Activated T-cell treated with anti-CD3 and anti-CD28 coated beads, Interleukin-2, amount 50 U/mL, for 72 hours (primary cell): Measurements from ENCODE around the gene FIG4. TPM values are rescaled to one million over a fixed set of nuclear protein-coding genes. Genes with fewer than 3 reads are reported as not detected.
"Not testable (repeated sequence)": the region's sequence is repeated elsewhere in the genome, so short reads cannot be mapped to it uniquely, and the experiment has no call there.

Source experiments
- ATAC-seq, 2 donors: fragments of 150-1000 bp; cut with Tn5 transposase; replicated peaks in 1 of 2; 2 replicates each; pipeline ENCODE4 v1.10.0; 2021; ENCODE audit warnings: moderate library complexity in 2 of 2, mild to moderate bottlenecking in 1 of 2
- DNase-seq, 2 donors: peaks; one replicate each; pipeline ENCODE4 v3.0.0; 2021 to 2022; ENCODE audit warnings: mixed read lengths in 1 of 2
- H3K27ac Mint-ChIP-seq: one replicate; pipeline ENCODE4 v1.8.0; 2022; ENCODE audit warnings: mild to moderate bottlenecking, moderate library complexity, mixed read lengths
- H3K27me3 Mint-ChIP-seq: one replicate; pipeline ENCODE4 v1.8.0; 2022; ENCODE audit warnings: low read depth, mixed read lengths
- H3K36me3 Mint-ChIP-seq, 2 donors: one replicate each; pipeline ENCODE4 v1.8.0; 2022; ENCODE audit warnings: mixed read lengths in 2 of 2, mild to moderate bottlenecking in 1 of 2; ENCODE audit not compliant: insufficient read depth in 2 of 2
- H3K4me1 Mint-ChIP-seq: one replicate; pipeline ENCODE4 v1.8.0; 2022; ENCODE audit warnings: low read depth, mixed read lengths
- H3K4me3 Mint-ChIP-seq, 2 donors: one replicate each; pipeline ENCODE4 v1.8.0; 2022; ENCODE audit warnings: mild to moderate bottlenecking in 2 of 2, mixed read lengths in 2 of 2, moderate library complexity in 2 of 2
- H3K9me3 Mint-ChIP-seq, 2 donors: one replicate each; pipeline ENCODE4 v1.8.0; 2022; ENCODE audit warnings: mixed read lengths in 2 of 2
- total RNA-seq, 2 donors: library from RNA; stranded (reverse); gene quantifications; one replicate each; pipeline ENCODE4 v1.2.3, GENCODE V29; 2022

The FIG4 gene
- total RNA-seq, 2 donors from 2014 or later = 15.0 to 21.0 TPM

DNA sequence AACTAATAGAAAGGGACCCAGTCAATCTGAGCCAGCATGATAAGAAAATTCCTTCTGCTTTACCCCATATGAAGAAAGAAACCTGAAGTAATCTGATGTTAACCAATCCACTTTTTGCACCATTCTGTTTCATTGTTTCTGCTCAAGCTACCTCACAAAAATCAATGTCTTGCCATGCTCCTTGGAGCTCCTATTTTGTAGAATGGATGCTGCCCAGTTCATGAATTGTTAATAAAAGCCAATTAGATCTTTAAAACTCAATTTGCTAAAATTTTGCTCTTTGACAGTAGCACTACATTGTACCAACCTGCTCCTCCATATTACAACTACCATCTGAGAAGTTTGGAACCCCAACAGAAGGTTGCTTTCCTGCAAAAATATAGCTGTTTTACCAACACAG lies 170.8 kb downstream of the FIG4 start:
- Mint-ChIP-seq H3K27me3 (peaks cover 7% of the 10 kb centered on the region), H3K4me1 (no peaks in the 10 kb centered on the region), H3K4me3 (no peak overlapping the region), H3K27ac (no peak overlapping the region), H3K9me3 (no peaks in the 10 kb centered on the region), H3K36me3 (no peaks in the 10 kb centered on the region)
- DNase-seq = no peak
- ATAC-seq = no peak

GRCh38 chr6:109864050-109864449 lies 173.0 kb downstream of the FIG4 start:
- H3K27me3 Mint-ChIP-seq = peaks cover 7% of the 10 kb centered on the region
- ATAC-seq = no peak
- H3K27ac Mint-ChIP-seq = no peak overlapping the region
- H3K4me3 Mint-ChIP-seq = no peak overlapping the region
- H3K36me3 Mint-ChIP-seq = no peaks in the 10 kb centered on the region
- H3K9me3 Mint-ChIP-seq = no peaks in the 10 kb centered on the region
- DNase-seq = no peak
- no peaks in the 10 kb centered on the region for H3K4me1 Mint-ChIP-seq

- DNase-seq = no peak
- H3K9me3 Mint-ChIP-seq = no peaks in the 10 kb centered on the region
- H3K4me3 Mint-ChIP-seq = no peak overlapping the region
- H3K4me1 Mint-ChIP-seq = no peaks in the 10 kb centered on the region
- ATAC-seq = no peak
- no peaks in the 10 kb centered on the region for H3K27me3 Mint-ChIP-seq
- no peaks in the 10 kb centered on the region for H3K36me3 Mint-ChIP-seq
- H3K27ac Mint-ChIP-seq = no peak overlapping the region
Measured at GRCh38 chr6:109865968-109866367, 174.9 kb downstream of the FIG4 start.

- no peaks in the 10 kb centered on the region for H3K27me3 Mint-ChIP-seq
- no peak for DNase-seq
- no peak for ATAC-seq
- H3K36me3 Mint-ChIP-seq = no peaks in the 10 kb centered on the region
- H3K9me3 Mint-ChIP-seq = no peaks in the 10 kb centered on the region
- no peak overlapping the region for H3K4me3 Mint-ChIP-seq
- H3K27ac Mint-ChIP-seq = no peak overlapping the region
- no peaks in the 10 kb centered on the region for H3K4me1 Mint-ChIP-seq
Measured at GRCh38 chr6:109867009-109867969, 176.2 kb downstream of the FIG4 start.

- ATAC-seq (no peak), DNase-seq (no peak)
- no peaks in the 10 kb centered on the region for H3K36me3 Mint-ChIP-seq
- no peaks in the 10 kb centered on the region for H3K4me1 Mint-ChIP-seq
- H3K27ac Mint-ChIP-seq = no peak overlapping the region
- no peaks in the 10 kb centered on the region for H3K9me3 Mint-ChIP-seq
- H3K4me3 Mint-ChIP-seq = no peak overlapping the region
- H3K27me3 Mint-ChIP-seq = no peaks in the 10 kb centered on the region
Measured at GRCh38 chr6:109867970-109868358, 176.9 kb downstream of the FIG4 start.

DNA sequence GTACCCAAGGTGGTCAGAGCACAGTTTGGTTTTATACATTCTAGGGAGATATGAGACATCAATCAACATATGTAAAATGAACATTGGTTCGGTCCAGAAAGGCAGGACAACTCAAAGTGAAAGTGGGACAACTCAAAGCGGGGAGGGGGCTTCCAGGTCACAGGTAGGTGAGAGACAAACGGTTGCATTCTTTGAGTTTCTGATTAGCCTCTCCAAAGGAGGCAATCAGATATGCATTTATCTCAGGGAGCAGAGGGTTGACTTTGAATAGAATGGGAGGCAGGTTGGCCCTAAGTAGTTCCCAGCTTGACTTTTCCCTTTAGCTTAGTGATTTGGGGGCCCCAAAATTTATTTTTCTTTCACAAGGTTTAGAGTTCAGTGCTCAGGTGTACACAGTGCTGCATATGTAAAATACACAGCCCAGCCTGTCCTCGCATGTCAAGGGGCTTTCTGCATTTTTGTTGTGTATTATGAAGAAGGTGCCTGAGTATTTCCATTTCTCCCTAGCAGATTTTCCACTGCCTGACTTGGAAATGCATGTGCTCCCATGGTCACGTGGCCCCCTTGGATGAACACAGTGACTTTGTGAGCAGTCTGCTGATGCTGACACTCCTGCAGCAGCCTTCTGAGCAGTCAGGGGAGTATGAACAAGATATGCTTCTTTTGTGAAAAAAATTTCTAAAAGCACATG lies 178.4 kb downstream of the FIG4 start:
- not testable (repeated sequence) for ATAC-seq, H3K4me1 Mint-ChIP-seq, H3K27ac Mint-ChIP-seq, H3K4me3 Mint-ChIP-seq, H3K36me3 Mint-ChIP-seq, H3K27me3 Mint-ChIP-seq, DNase-seq, H3K9me3 Mint-ChIP-seq

- no peak for DNase-seq
- Mint-ChIP-seq H3K27ac (no peak overlapping the region), H3K27me3 (no peaks in the 10 kb centered on the region), H3K36me3 (no peaks in the 10 kb centered on the region), H3K9me3 (no peaks in the 10 kb centered on the region), H3K4me1 (no peaks in the 10 kb centered on the region), H3K4me3 (no peak overlapping the region)
- no peak for ATAC-seq
Measured at GRCh38 chr6:109870089-109870410, 179.0 kb downstream of the FIG4 start.

DNA sequence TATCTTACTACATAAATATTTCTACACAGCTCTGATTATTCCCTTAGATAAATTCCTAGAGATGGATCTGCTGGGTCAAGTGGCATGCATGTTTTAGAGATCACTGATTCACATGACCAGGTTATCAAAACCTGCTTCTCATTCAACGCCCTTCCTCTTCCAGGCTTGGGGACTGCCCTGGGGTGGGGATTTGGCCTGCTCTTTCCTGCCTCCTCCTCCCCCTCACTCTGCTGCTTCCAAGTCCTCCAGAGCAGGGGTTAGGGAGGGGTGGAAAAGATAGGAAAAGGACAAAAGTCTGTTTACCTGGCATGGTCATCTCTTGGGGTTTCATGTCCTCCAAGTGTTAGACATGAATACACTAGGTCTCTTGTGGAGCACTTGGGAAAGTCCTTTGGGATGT lies 181.5 kb downstream of the FIG4 start:
- H3K4me1 Mint-ChIP-seq = peaks cover 8% of the 10 kb centered on the region
- ATAC-seq (no peak), DNase-seq (no peak)
- no peaks in the 10 kb centered on the region for H3K36me3 Mint-ChIP-seq
- H3K4me3 Mint-ChIP-seq = no peak overlapping the region
- peaks cover 11% of the 10 kb centered on the region for H3K27me3 Mint-ChIP-seq
- no peaks in the 10 kb centered on the region for H3K9me3 Mint-ChIP-seq
- H3K27ac Mint-ChIP-seq = no peak overlapping the region

GRCh38 chr6:109872968-109873545 lies 182.0 kb downstream of the FIG4 start:
- ATAC-seq = no peak

GRCh38 chr6:109874086-109874485 lies 183.0 kb downstream of the FIG4 start:
- Mint-ChIP-seq H3K4me3 (no peak overlapping the region), H3K4me1 (peaks cover 8% of the 10 kb centered on the region), H3K27ac (no peak overlapping the region), H3K36me3 (no peaks in the 10 kb centered on the region), H3K9me3 (no peaks in the 10 kb centered on the region), H3K27me3 (peaks cover 14% of the 10 kb centered on the region)
- DNase-seq (no peak), ATAC-seq (no peak)

More at GRCh38 chr6:109872968-109873545, 182.0 kb downstream of the FIG4 start:
- Mint-ChIP-seq H3K36me3 (no peaks in the 10 kb centered on the region), H3K27ac (no peak overlapping the region), H3K4me3 (no peak overlapping the region), H3K27me3 (peaks cover 14% of the 10 kb centered on the region), H3K4me1 (peaks cover 8% of the 10 kb centered on the region), H3K9me3 (no peaks in the 10 kb centered on the region)
- no peak for DNase-seq

DNA sequence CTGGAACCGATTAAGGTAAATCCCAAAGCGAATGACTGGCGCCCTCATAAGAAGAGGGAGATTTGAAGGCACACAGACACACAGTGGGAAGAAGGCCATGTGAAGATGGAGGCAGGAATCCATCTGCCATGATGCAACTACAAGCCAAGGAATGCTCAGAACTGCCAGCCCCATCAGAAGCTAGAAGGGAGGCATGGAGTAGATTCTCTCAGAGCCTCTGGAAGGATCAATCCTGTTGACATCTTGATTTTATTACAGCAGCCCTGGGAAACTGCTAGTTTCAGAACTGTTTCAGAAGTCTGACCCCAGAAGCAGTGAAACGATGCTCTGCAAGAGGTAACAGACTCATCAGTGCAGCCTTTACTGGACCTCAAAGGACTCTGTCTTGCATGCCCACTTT lies 183.5 kb downstream of the FIG4 start:
- no peaks in the 10 kb centered on the region for H3K36me3 Mint-ChIP-seq

More for the DNA sequence above, 183.5 kb downstream of the FIG4 start:
- H3K9me3 Mint-ChIP-seq = no peaks in the 10 kb centered on the region
- DNase-seq = no peak
- no peak overlapping the region for H3K4me3 Mint-ChIP-seq
- no peak overlapping the region for H3K27ac Mint-ChIP-seq
- peaks cover 8% of the 10 kb centered on the region for H3K4me1 Mint-ChIP-seq
- no peak for ATAC-seq
- H3K27me3 Mint-ChIP-seq = peaks cover 14% of the 10 kb centered on the region
